SU-DHL-6 (cell line): Measurements from ENCODE around the gene FBXO4.

Source experiments
- CTCF ChIP-seq: fragments of 200-600 bp; sonication (generic); IDR thresholded peaks from one replicate; pipeline ENCODE4 v1.5.1; 2017; ENCODE audit warnings: antibody characterized with exemption, mild to moderate bottlenecking, low read length, moderate library complexity; ENCODE audit not compliant: insufficient read depth, poor library complexity, severe bottlenecking
- EZH2phosphoT487 ChIP-seq: fragments of 200-600 bp; sonication (generic), shearing (Covaris generic); conservative IDR thresholded peaks from 2 replicates; pipeline ENCODE4 v1.6.1; 2018; ENCODE audit warnings: mild to moderate bottlenecking, antibody characterized with exemption, low read length, moderate library complexity, mixed read lengths

GRCh38 chr5:41918105-41918504, 7.0 kb upstream of the FBXO4 start:
- no peak for TF ChIP-seq EZH2phosphoT487
- no peak for TF ChIP-seq CTCF
